AG10803 (cell line): ENCODE data around the gene ASIC4.

Source experiments
- DNase-seq: peaks from one replicate; pipeline ENCODE4 v3.0.0; 2010; ENCODE audit warnings: low read depth
- H3K4me3 ChIP-seq: 2 replicates; pipeline ENCODE4 v1.5.1; 2011; ENCODE audit warnings: mild to moderate bottlenecking, low read length, control low read depth
- CTCF ChIP-seq: conservative IDR thresholded peaks from 2 replicates; pipeline ENCODE4 v1.5.1; 2011; ENCODE audit warnings: mild to moderate bottlenecking, low read length, control low read depth, inconsistent platforms

Gene ASIC4

GRCh38 chr2:219506802-219507526 lies 7.3 kb upstream of the ASIC4 start:
- TF ChIP-seq CTCF, result no peak
- no peak overlapping the region for H3K4me3 ChIP-seq
- no peak for DNase-seq

- no peak for TF ChIP-seq CTCF
- H3K4me3 ChIP-seq, result no peak overlapping the region
- no peak for DNase-seq
Measured at GRCh38 chr2:219507581-219508443, 6.5 kb upstream of the ASIC4 start.

- no peak for DNase-seq
- TF ChIP-seq CTCF, result no peak
- no peak overlapping the region for H3K4me3 ChIP-seq
Measured at GRCh38 chr2:219508444-219508734, 5.9 kb upstream of the ASIC4 start.

GRCh38 chr2:219508971-219509779 lies 5.1 kb upstream of the ASIC4 start:
- H3K4me3 ChIP-seq, result no peak overlapping the region
- no peak for TF ChIP-seq CTCF
- DNase-seq, result no peak

- H3K4me3 ChIP-seq, result peak overlapping the region; percentile 5; the same call in 1 of the 2 replicates
- peak; percentile 33 for DNase-seq
- peak; percentile 75 for TF ChIP-seq CTCF
Measured at GRCh38 chr2:219509780-219510511, 4.3 kb upstream of the ASIC4 start.

- H3K4me3 ChIP-seq, result no peak overlapping the region
- TF ChIP-seq CTCF, result no peak
- DNase-seq, result no peak
Measured at GRCh38 chr2:219510512-219511135, 3.7 kb upstream of the ASIC4 start.
